ENCODE data around the gene CCDC85C.

Gene CCDC85C

GRCh38 chr14:99587460-99588278 lies 16.3 kb downstream of the CCDC85C start:
- no peak for DNase-seq

GRCh38 chr14:99586761-99587459 lies 17.1 kb downstream of the CCDC85C start:
- no peak for DNase-seq

GRCh38 chr14:99586054-99586760 lies 17.8 kb downstream of the CCDC85C start:
- DNase-seq = no peak

GRCh38 chr14:99584823-99585222 lies 19.2 kb downstream of the CCDC85C start:
- no peak for DNase-seq

GRCh38 chr14:99581938-99582337 lies 22.1 kb downstream of the CCDC85C start:
- DNase-seq = no peak

- no peak for DNase-seq
Measured at GRCh38 chr14:99581374-99581773, 22.6 kb downstream of the CCDC85C start.

GRCh38 chr14:99579903-99580571 lies 24.0 kb downstream of the CCDC85C start:
- DNase-seq = no peak

- no peak for DNase-seq
Measured at GRCh38 chr14:99579120-99579836, 24.7 kb downstream of the CCDC85C start.

GRCh38 chr14:99578541-99579101 lies 25.4 kb downstream of the CCDC85C start:
- no peak for DNase-seq

- no peak for DNase-seq
Measured at GRCh38 chr14:99576761-99577705, 27.0 kb downstream of the CCDC85C start.

- no peak for DNase-seq
Measured at GRCh38 chr14:99576304-99576703, 27.7 kb downstream of the CCDC85C start.

GRCh38 chr14:99575043-99576023 lies 28.7 kb downstream of the CCDC85C start:
- peak; percentile 10 for DNase-seq

GRCh38 chr14:99574099-99574880 lies 29.7 kb downstream of the CCDC85C start:
- DNase-seq = peak; percentile 89

GRCh38 chr14:99573436-99574098 lies 30.4 kb downstream of the CCDC85C start:
- DNase-seq = no peak

- no peak for DNase-seq
Measured at GRCh38 chr14:99573000-99573330, 31.0 kb downstream of the CCDC85C start.

- peak; percentile 79 for DNase-seq
Measured at GRCh38 chr14:99572173-99572999, 31.6 kb downstream of the CCDC85C start.

- DNase-seq = no peak
Measured at GRCh38 chr14:99571303-99571986, 32.6 kb downstream of the CCDC85C start.

Measured in DMS 273 treated with DMSO at 0.1 percent for 48 hours (cell line).